Measurements from ENCODE around the gene TENT5A.
A peak's percentile ranks its signal among the peaks of the same experiment; 100 is the strongest.

TENT5A gene

GRCh38 chr6:81700414-81700813, 52.1 kb downstream of the TENT5A start:
- DNase-seq: no peak

DNA sequence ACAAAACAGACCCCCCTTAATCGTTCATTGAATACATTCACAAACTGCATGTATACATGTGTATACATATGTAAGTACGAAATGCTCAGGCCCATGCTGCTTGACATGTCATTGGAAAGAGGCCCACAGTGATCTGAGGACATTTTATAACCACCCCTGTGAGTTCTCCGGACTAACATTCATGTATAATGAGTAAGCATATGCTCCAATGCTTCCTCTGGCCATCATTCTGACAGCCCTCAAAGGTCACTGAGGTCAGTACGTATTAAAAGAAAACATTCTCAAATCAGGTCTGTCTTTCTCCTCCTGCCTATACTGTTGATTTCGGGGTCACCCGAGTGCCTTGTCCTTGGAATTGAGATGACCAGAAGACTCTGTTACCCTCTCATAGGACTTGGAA, 54.9 kb downstream of the TENT5A start:
- peak in 1 of 2 experiments; percentile 32 for DNase-seq

- DNase-seq: peak; percentile 72 to 92
Measured at GRCh38 chr6:81696524-81696923, 56.0 kb downstream of the TENT5A start.
